Measurements from ENCODE around the gene GBE1.
"Not testable (repeated sequence)": the region's sequence is repeated elsewhere in the genome, so short reads cannot be mapped to it uniquely, and the experiment has no call there.

The GBE1 gene

DNA sequence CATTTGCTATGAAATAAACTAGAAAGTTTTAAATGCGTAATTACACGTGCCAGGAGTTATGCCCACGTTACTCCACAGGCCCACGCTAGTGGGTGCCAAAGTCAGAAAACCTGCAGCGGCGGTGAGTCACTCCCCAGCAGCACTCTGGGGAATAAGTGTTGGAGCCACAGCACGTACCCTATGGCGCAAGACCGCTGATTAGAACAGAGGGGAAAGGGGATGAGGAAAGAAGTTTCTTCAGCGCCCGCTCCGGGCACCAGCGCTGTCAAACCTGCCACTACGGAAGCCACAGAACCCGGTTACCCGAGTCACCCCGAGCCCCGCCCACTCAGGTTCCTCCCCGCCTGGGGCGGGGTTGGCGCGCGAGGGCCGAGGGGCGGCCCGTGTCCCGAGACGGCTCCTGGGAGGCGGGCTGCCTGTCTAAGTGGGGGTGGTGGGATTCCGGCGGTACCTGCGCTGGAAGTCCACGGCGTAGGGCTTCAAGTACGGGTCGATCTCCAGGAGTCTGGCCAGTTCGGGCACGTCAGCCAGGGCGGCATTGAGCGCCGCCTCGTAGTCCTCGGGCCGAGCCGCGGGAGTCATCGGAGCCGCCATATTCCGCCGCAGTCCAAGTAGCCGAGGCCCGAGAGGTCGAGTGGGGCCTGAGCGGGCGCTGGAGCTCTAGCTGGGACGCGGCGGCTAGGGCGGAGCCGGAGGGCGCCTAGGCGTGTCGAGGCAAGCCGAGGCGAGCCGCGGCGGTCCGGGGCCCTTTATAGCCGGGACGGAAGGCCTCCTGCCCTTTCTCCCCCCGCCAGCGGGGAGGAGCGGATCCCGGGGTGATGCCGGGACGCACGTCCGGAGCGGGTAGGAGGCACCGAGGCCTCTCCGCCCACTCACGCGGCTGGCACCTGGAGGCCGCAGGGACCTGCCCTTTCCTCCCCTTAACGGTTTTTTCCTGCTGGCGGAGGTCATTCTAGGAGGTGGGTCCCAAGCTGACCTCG, at the start of gene GBE1:
TSS of gene GBE1 (minus strand) at position 722 of the 980 bp plus-strand sequence. CDS start at position 594, 128 bp downstream.
- DNase-seq = peak; percentile 98

DNA sequence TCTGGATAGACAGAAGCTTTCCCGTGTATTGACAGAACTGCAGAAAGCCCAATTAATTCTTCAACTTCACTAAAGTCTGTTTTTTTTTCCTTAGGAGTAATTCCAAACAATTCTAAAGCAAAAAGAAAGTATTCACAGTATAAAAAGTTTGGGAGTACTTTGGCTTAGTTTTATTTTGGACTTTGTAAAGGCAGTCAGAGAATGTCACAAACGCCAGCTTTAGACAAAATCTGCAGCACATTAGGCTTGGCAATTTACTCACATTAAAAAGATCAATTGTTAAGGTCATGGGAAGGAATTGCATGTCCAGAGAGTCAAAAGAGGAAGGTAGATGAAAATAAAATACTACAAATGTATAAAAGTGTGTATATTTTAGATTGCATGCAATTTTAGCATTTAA, 47.5 kb upstream of the GBE1 start:
- DNase-seq = no peak

- DNase-seq = no peak
Observed at GRCh38 chr3:81799403-81799802, 38.0 kb upstream of the GBE1 start.

DNA sequence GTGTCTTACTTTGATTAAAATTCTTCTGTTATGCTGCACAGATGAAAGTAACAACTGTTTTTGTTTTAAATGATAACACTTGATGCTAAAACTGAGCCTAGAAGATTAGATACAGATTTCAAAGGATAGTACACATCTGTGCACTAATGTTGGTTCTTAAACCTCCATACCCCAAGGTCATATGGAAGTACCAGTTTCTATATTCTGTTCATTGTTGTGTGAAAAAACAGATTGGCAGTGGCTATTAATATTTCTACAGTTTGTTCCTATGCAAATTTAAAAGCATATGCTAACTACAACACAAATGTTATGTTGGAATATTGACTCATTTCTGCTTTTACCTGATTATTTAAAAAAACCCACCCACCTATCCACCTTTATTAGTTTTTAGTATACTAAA, 32.0 kb upstream of the GBE1 start:
- DNase-seq = no peak

- DNase-seq = no peak
Observed at GRCh38 chr3:81790117-81790516, 28.7 kb upstream of the GBE1 start.

GRCh38 chr3:81789691-81790090, 28.2 kb upstream of the GBE1 start:
- no peak for DNase-seq

DNA sequence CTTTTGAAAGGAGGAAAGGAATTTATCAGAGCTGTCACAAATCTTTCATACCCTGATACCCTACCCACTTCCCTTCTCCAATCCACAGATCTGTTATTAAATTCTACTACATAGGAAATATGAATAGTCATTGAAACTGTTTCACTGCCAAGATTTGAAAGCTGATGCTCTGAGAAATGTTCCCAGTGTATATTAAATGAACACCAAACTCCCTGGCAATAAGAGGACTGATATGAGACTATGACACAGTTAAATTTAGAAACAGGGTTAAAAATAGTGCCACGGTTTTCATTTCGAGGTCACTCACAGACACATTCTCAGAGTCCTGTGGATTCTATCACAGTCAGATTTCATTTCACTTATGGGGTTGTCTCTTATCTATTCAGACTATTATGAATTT, 27.2 kb upstream of the GBE1 start:
- DNase-seq = no peak

GRCh38 chr3:81788044-81788443, 26.6 kb upstream of the GBE1 start:
- DNase-seq = no peak

DNA sequence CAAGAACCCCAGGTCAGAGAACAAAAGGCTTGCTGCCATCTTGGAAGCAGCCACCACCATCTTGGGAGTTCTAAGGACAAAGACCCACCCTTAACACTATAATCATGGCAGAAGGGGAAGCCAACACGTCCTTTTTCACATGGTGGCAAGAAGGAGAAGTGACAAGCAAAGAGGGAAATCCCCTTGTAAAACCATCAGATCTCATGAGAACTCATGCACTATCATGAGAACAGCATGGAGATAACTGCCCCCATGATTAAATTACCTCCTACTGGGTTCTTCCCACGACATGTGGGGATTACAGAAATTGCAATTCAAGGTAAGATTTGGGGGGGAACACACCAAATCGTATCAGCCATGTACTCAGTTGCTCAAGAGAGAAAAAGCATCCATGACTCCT, 21.1 kb upstream of the GBE1 start:
- no peak for DNase-seq

DNA sequence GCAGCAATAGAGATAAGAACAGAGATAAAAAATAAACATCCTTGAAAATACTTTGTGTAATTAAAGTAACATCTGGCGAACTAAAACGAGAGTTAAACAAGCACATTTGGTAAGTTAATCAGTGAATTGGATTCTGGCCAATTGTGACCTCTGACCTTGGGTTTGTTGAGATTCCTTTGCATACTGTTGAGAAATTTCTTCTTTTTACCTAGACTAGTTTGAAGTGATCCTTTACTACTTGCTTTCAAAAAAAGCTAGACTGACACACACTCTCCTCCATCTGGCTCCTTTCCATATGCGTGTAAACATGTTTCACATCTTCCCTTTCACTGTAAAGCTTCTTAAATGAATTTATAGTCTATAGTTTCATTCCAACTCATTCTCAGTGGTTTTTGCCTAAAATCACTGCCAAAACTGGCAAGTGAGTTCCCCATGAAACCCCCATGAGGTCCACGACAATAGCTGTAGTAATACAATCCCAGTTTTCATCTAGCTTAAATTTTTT, 17.3 kb upstream of the GBE1 start:
- DNase-seq = no peak

- DNase-seq = no peak
Observed at GRCh38 chr3:81776643-81777042, 15.2 kb upstream of the GBE1 start.

- DNase-seq = no peak
Observed at GRCh38 chr3:81770710-81771109, 9.3 kb upstream of the GBE1 start.

DNA sequence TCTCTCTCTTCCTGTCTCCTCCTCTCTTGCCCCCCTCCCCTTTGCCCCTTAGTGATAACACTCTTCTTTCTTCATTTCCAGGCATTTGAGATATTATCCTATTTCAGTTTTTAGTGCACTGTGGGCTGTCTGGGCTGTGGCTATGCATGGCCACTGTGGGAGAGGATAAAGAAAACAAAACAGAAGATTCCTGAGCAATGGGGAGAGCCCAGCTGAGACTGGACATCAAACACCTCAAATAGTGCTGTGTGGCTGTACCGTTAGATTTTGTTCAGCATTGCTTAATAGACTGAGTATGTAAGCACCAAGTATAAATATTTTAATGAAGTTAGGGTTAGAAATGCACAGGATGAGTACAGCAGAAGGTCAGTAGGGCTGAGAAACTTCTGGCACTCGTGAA, 7.9 kb upstream of the GBE1 start:
- no peak for DNase-seq

DNA sequence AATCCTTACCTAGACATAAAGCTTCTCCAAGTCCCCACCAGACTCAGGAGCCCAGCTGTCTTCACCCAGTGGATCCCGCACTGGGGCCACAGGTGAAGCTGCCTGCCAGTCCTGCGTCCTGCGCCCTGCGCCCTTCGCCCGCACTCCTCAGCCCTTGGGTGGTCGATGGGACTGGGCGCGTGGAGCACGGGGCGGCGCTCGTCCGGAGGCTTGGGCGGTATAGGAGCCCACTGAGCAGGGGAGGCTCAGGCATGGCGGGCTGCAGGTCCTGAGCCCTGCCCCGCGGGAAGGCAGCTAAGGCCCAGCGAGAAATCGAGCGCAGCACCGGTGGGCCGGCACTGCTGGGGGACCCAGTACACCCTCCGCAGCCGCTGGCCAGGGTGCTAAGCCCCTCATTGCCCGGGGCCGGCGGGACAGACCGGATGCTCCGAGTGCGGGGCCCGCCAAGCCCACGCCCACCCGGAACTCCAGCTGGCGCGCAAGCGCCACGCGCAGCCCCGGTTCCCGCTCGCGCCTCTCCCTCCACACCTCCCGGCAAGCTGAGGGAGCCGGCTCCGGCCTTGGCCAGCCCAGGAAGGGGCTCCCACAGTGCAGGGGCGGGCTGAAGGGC, 5.9 kb upstream of the GBE1 start:
- DNase-seq = not testable (repeated sequence)

DNA sequence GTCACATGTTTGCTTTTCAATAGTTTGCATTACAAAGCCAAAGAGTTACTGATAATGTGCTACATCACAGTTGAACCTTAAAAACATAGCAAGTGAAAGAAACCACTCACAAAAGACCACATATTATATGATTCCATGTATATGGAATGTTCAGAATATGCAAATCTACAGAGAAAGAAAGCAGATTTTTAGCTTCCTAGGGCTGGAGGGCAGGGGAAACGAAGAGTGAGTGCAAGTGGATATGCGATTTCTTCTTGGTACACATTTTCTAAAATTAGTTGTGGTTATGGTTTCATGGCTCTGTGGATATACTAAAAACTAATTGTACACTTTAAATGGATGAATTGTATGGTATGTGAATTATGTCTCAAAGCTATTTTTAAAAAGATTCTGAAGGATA, 4.0 kb upstream of the GBE1 start:
- DNase-seq = no peak

DNA sequence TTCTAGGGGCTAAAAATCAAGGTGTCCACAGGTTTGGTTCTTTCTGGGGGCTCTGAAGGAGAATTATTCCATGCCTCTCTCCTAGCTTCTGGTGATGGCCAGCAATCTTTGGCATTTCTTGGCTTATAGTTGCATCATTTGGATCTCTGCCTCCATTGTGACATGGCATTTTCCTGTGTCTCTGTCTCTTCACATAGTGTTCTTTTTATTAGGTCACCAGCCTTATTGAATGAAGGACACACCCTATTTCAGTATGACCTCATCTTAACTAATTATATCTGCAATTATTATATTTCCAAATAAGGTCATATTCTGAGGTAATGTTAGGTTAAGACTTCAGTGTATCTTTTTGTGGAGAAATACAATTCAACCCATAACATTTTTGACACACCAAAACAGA, 3.2 kb upstream of the GBE1 start:
- no peak for DNase-seq

DNA sequence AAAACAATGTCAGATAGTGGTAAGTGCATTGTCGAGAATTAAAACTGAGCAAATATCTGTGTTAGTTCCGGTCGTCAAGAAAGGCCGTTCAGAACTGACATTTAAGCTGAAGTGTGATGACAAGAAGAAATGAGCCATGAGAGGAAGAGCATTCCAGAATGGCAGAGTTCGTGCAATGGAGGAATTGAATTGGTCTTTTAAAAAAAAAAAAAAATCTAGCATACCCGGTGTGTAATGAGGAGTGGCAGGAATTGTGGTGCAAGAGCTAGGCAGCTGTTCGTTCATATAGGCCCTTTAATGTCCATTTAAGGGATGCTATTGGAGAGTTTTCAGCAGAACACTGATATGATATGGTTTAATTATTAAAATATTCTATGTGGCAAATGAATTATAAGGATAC, 2.6 kb upstream of the GBE1 start:
- no peak for DNase-seq

DNA sequence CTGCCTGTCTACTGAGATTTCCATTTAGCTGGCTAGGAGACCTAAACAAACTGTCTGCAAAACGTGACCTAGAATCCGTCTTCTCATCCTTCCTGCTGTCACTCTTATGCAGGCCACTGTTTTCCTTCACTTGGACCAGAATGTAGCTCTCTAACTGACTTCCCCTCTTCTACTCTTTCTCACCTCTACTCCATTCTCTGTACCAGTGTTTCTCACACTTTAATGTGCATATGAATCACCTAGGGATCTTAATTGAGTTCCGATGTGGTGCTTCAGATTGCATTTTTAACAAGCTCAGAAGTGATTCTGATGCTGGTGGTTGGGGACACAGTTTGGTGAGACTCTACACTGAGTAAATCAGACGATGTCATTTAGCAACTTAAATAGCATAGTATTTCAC, 1.6 kb upstream of the GBE1 start:
- DNase-seq = no peak

GRCh38 chr3:81761904-81762580, 597 bp upstream of the GBE1 start:
- no peak for DNase-seq

GRCh38 chr3:81760215-81760614, 1.2 kb downstream of the GBE1 start:
- no peak for DNase-seq

DNA sequence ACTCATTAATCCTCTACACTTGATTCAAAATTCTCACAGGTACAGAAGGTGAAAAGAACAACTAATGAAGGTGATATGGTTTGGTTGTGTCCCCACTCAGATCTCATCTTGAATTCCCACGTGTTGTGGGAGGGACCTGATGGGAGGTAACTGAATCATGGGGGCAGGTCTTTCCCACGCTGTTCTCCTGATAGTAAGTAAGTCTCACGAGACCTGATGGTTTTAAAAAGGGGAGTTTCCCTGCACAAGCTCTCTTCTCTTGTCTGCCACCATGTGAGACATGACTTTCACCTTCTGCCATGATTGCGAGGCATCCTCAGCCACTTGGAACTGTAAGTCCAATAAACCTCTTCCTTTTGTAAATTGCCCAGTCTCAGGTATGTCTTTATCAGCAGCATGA, 2.7 kb downstream of the GBE1 start:
- DNase-seq = not testable (repeated sequence)

DNA sequence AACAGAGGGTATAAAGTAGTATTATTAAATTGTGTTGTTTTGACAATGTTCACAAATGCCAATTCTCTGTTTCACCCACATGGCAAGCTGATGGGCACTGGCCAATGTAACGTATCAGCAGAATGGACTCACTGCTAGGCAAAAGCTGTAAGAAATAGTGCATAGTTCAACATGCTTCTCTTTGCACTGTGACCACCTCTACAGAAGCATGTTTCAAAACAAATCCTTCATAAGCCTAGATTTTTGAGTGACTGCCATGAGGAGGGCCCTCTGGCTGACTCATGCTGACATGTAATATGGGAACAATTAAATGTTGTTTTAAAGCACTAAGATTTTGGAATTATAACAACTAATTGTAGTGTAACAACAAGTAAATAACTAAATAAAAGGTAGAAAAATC, 3.2 kb downstream of the GBE1 start:
- DNase-seq = no peak

DNA sequence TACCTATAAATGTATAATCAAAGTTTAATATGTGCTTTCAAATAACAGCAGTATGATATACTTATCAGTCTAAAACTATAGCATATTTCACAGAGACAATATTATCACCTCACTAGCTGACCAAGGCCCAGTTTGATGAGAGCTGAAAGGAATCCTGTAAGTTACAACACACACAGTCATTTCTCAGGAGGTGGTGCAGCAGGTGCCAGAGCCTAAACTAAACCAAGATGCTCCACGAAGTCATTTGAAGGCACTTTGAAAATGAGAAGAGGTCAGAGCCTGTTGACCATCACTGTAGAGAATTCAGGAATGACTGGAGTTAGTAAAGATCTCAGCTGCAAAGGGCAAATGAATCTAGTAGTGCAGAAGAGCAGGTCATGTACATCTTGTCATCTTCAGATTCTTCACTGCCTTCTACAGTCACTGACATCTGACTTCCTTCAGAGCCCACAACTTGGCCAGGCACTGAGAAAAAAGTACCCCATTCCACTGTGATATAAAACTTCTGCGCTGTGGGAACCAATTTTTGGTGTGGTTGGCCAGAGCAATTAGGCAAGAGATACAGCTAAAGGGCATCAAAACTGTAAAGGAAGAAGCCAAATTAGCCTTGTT, 7.9 kb downstream of the GBE1 start:
- no peak for DNase-seq

Measured in activated CD8-positive, alpha-beta memory T cell treated with anti-CD3 and anti-CD28 coated beads for 24 hours (primary cell).